Body of pancreas (tissue), 4 donors: ENCODE results near the gene ENOPH1.

Experiments
- CTCF ChIP-seq, 7 experiments: fragments of 450-650 bp in 4 of 7; fragments of 200-600 bp in 3 of 7; sonication (generic) in 3 of 7; IDR thresholded peaks; one replicate each; pipeline ENCODE4 v1.5.1; 2016 to 2019; ENCODE audit warnings: antibody characterized with exemption in 7 of 7
- POLR2A ChIP-seq, 3 donors: fragments of 450-650 bp; IDR thresholded peaks; one replicate each; pipeline ENCODE4 v1.6.1; 2016; ENCODE audit warnings: antibody characterized with exemption in 3 of 3, mild to moderate bottlenecking in 2 of 3

GRCh38 chr4:82495666-82496065 is 65.3 kb downstream of the ENOPH1 start:
- TF ChIP-seq CTCF (IDR thresholded peaks at IDR 0.05) (no peak), POLR2A (IDR thresholded peaks at IDR 0.05) (no peak)
